LNCAP (cell line): Measurements from ENCODE around the gene ZC3H7B.

Experiments used
- CTCF ChIP-seq: fragments of 450-650 bp; IDR thresholded peaks from 2 replicates; pipeline ENCODE4 v1.5.1; 2017; ENCODE audit warnings: mild to moderate bottlenecking

Gene ZC3H7B

GRCh38 chr22:41347066-41347859 is 45.9 kb downstream of the ZC3H7B start:
- no peak for TF ChIP-seq CTCF

GRCh38 chr22:41348964-41349484 is 47.7 kb downstream of the ZC3H7B start:
- TF ChIP-seq CTCF = no peak

GRCh38 chr22:41350087-41350486 is 48.8 kb downstream of the ZC3H7B start:
- no peak for TF ChIP-seq CTCF

GRCh38 chr22:41351011-41351410 is 49.7 kb downstream of the ZC3H7B start:
- no peak for TF ChIP-seq CTCF

GRCh38 chr22:41352058-41352457 is 50.7 kb downstream of the ZC3H7B start:
- TF ChIP-seq CTCF = no peak

- TF ChIP-seq CTCF = no peak
These were observed 52.7 kb downstream of the ZC3H7B start for GRCh38 chr22:41353862-41354575.

- no peak for TF ChIP-seq CTCF
These were observed 53.7 kb downstream of the ZC3H7B start for GRCh38 chr22:41354979-41355378.
